Right lobe of liver (tissue), 6 donors: ENCODE measurements around the gene PITPNM3. TPM values are rescaled to one million over a fixed set of nuclear protein-coding genes. Genes with fewer than 3 reads are reported as not detected.
A peak's percentile ranks its signal among the peaks of the same experiment; 100 is the strongest.

Experiments used
- ATAC-seq, 4 donors: fragments of 200-7000 bp; cut with Tn5 transposase; one replicate each; pipeline ENCODE4 v1.9.1; 2020; ENCODE audit warnings: mild to moderate bottlenecking in 4 of 4, moderate library complexity in 4 of 4
- DNase-seq, 3 donors: peaks; one replicate each; pipeline ENCODE4 v3.0.0-alpha.2; 2020
- H3K27ac ChIP-seq, 3 donors: fragments of 200-600 bp; one replicate each; pipeline ENCODE4 v1.8.0; 2022
- H3K27me3 ChIP-seq, 2 donors: fragments of 200-600 bp; one replicate each; pipeline ENCODE4 v1.8.0; 2022
- H3K36me3 ChIP-seq, 4 donors: fragments of 200-600 bp; sonication (generic) in 1 of 4; one replicate each; pipeline versions ENCODE4 v1.5.1 to v1.8.0; 2017 to 2022; ENCODE audit warnings: control low read depth in 1 of 4
- H3K4me1 ChIP-seq, 4 donors: fragments of 200-600 bp; sonication (generic) in 1 of 4; one replicate each; pipeline versions ENCODE4 v1.5.1 to v1.8.0; 2017 to 2022; ENCODE audit warnings: control low read depth in 1 of 4
- H3K4me3 ChIP-seq, 3 donors: fragments of 200-600 bp; one replicate each; pipeline ENCODE4 v1.8.0; 2022
- H3K9me3 ChIP-seq, 4 donors: fragments of 200-600 bp; sonication (generic) in 1 of 4; one replicate each; pipeline versions ENCODE4 v1.5.1 to v1.8.0; 2017 to 2022; ENCODE audit warnings: control low read depth in 1 of 4
- POLR2A ChIP-seq: fragments of 450-650 bp; IDR thresholded peaks from one replicate; pipeline ENCODE4 v1.6.1; 2017; ENCODE audit warnings: antibody characterized with exemption, mild to moderate bottlenecking
- WGBS: methylation state at CpG from one replicate; pipeline ENCODE4 v1.1.6; 2018; ENCODE audit warnings: low coverage, low lambda C conversion rate; ENCODE audit not compliant: insufficient coverage; ENCODE audit errors: missing lambda C conversion rate; 5-methylcytosine and 5-hydroxymethylcytosine counted together
- intact Hi-C, 2 donors: fragments of 100-400 bp; cut with DNase I; formaldehyde crosslinking; loops; one replicate each; pipeline versions ENCODE4 v1.11.2 to v1.14.1; 2022
- total RNA-seq, 6 experiments: library from RNA; depleted of rRNA in 2 of 6; stranded (reverse); fragments of >200 nt in 2 of 6; fragmentation: NEBNext Ultra II Directional in 3 of 6; extraction: Animal tissue kit (Norgen Biotek cat#: 25700) in 3 of 6; gene quantifications; one replicate each; pipeline versions ENCODE4 v1.1.0 to v1.2.4, GENCODE V29; 2016 to 2023
- TF ChIP-seq, protein P1 (sequence below), 4 donors: fragments of 200-600 bp in 3 of 4; fragments of 450-650 bp in 1 of 4; IDR thresholded peaks; one replicate each; pipeline versions ENCODE4 v1.5.1 to v1.8.0; 2016 to 2022; ENCODE audit warnings: antibody characterized with exemption in 4 of 4, mild to moderate bottlenecking in 2 of 4
- donor health status: DM: no; HTN: yes; CAD: no.
- donor health status: DM: no; HTN: no; CAD: no.
- donor health status: DM: no; HTN: no; CAD: no.
- donor health status: DM: no; HTN: yes; CAD: no.
- donor health status: DM: no; HTN: yes; CAD: no.

PITPNM3 gene
- total RNA-seq, 6 experiments from 2014 or later, result 0.91 to 3.8 (median 1.2) TPM

GRCh38 chr17:6460531-6461161 lies 95.7 kb downstream of the PITPNM3 start:
- WGBS, result 67% methylated on average over 3 of the region's 9 CpGs
- peak in 1 of 3 donors; percentile 9 for DNase-seq
- H3K36me3 ChIP-seq, result no peaks in the 10 kb centered on the region
- TF ChIP-seq, protein P1, sequence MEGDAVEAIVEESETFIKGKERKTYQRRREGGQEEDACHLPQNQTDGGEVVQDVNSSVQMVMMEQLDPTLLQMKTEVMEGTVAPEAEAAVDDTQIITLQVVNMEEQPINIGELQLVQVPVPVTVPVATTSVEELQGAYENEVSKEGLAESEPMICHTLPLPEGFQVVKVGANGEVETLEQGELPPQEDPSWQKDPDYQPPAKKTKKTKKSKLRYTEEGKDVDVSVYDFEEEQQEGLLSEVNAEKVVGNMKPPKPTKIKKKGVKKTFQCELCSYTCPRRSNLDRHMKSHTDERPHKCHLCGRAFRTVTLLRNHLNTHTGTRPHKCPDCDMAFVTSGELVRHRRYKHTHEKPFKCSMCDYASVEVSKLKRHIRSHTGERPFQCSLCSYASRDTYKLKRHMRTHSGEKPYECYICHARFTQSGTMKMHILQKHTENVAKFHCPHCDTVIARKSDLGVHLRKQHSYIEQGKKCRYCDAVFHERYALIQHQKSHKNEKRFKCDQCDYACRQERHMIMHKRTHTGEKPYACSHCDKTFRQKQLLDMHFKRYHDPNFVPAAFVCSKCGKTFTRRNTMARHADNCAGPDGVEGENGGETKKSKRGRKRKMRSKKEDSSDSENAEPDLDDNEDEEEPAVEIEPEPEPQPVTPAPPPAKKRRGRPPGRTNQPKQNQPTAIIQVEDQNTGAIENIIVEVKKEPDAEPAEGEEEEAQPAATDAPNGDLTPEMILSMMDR (IDR thresholded peaks at IDR 0.05), result no peak
- no peak for TF ChIP-seq POLR2A
- H3K27ac ChIP-seq, result no peak overlapping the region
- ATAC-seq, result no peak
- intact Hi-C loops, result no loop called here
- H3K9me3 ChIP-seq, result no peaks in the 10 kb centered on the region
- no peaks in the 10 kb centered on the region for H3K27me3 ChIP-seq
- no peak overlapping the region for H3K4me3 ChIP-seq
- H3K4me1 ChIP-seq, result no peaks in the 10 kb centered on the region

DNA sequence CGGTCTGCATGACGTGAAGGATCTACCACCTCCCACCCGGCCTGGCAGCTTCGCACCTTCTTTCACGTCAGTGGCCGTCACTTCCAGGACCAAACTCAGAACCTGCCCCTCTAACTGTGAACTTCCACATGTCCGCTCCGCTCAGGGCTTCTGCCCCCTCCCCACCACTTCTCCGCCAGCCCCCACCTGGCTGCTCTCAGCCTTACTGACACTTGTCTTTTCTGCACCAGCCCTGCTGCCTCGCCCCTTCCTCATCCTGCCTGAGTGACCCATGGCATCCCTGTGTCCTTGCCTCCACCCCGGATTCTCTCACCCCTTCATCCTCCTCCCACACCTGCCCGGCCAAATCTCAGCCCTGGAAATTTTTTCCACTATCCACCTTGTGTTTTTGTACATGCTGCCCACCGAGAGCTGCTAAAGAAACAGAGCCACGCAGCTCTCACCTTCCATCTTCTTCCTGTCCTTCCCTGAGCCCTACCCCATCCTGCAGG lies 97.8 kb downstream of the PITPNM3 start:
- DNase-seq (peak in 1 of 3 donors; percentile 51), ATAC-seq (no peak)
- Histone ChIP-seq H3K36me3 (no peaks in the 10 kb centered on the region), H3K27me3 (no peaks in the 10 kb centered on the region), H3K9me3 (no peaks in the 10 kb centered on the region), H3K4me3 (no peak overlapping the region), H3K4me1 (no peaks in the 10 kb centered on the region), H3K27ac (no peak overlapping the region)
- 64% methylated on average over 7 of the region's 14 CpGs for WGBS
- TF ChIP-seq, protein P1 (IDR thresholded peaks at IDR 0.05), result no peak
- TF ChIP-seq POLR2A, result no peak
- intact Hi-C loops, result no loop called here

DNA sequence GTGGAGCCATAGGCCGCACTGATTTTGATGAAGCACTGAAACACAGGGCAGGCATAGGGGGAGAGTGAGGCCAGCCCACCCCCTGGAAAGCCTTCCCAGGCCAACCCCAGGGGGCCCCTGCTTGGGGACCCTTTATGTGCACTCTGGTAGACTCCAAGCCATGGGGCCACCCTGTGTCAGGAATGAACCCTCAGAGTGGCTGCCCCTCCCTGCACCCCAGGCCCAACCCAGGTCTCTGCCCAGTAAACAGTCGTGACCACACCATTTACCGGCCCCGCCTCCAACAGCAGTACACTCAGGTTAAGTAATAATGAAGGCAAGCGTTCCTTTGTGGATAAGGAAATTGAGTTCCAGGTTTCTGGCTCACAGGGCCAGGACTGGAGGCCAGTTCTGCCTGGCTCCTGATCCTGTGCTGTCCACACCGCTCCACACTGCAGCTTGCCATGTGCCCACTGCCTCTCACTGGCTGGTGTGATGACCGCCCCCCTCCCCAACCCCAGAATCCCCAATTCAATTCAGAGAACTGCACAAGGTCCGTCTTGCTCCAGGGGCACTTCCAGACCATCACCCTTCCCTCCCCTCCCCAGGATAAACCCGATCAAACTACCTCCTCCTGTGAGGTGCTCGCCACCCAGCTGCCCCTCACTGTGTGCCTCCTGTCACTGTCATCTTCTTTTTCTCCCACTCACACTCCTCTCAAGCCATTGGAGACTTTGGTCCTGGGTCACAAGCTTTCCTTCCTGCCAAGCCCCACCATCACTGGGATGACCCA lies 98.5 kb downstream of the PITPNM3 start:
- 81% methylated on average over 6 of the region's 10 CpGs for WGBS
- DNase-seq (peak in 1 of 3 donors; percentile 45), ATAC-seq (no peak)
- Histone ChIP-seq H3K27ac (no peak overlapping the region), H3K36me3 (no peaks in the 10 kb centered on the region), H3K4me1 (no peaks in the 10 kb centered on the region), H3K9me3 (no peaks in the 10 kb centered on the region), H3K27me3 (no peaks in the 10 kb centered on the region), H3K4me3 (no peak overlapping the region)
- intact Hi-C loops, result no loop called here
- TF ChIP-seq POLR2A, result no peak
- TF ChIP-seq, protein P1 (IDR thresholded peaks at IDR 0.05), result no peak

DNA sequence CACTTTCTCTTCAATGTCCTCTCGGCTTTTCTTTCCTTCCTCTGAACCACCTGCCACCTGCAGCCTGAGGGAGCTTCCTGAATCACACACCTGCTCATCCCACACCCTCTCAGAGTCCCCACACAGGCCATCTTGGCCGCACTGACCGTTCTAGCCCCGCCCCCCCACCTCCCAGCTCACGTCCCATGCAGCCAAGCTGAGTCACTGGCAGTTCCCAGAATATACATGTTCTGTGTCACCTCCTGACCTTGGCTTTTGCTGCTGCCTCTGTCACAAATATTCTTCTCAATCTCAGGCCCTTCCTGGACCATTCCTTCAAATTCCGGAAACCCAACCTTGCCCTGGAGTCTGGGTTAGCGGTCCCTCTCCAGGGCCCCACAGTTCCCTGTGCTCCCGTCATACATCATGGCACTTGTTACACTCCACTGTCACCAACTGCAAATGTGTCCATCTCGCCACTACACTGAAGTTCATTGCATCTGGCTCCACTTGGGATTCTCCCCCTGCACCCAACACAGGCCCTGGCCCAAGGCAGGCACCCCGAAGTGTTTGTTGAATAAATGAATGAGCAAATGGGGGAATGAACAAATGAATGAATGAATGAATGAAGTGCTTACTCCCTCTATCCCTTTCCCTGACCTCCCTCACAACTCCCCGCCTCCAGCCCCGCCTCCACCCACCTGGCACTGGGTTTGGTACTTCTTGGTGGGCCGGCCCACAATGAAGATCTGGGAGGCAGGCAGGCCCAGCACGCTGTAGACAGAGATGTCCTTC lies 99.3 kb downstream of the PITPNM3 start:
- TF ChIP-seq POLR2A, result no peak
- TF ChIP-seq, protein P1 (IDR thresholded peaks at IDR 0.05), result no peak
- DNase-seq, result peak in 1 of 3 donors; percentile 21
- WGBS, result 63% methylated on average over 12 of the region's 14 CpGs
- Histone ChIP-seq H3K27ac (no peak overlapping the region), H3K4me3 (no peak overlapping the region), H3K4me1 (no peaks in the 10 kb centered on the region), H3K27me3 (no peaks in the 10 kb centered on the region), H3K9me3 (no peaks in the 10 kb centered on the region), H3K36me3 (no peaks in the 10 kb centered on the region)
- ATAC-seq, result peak in 2 of 4 donors; percentile 15 to 80
- intact Hi-C loops, result no loop called here
